NCI-H524 (cell line): ENCODE results near the gene SUPT7L.

Experiments
- DNase-seq, 2 experiments: peaks; one replicate each; lab custom pipeline; 2025; lab: John Stamatoyannopoulos, UW

SUPT7L gene

GRCh38 chr2:27663285-27664153, at the start of gene SUPT7L, which contains the start of gene SLC4A1AP:
SUPT7L (minus strand) TSS chr2:27663614; CDS start chr2:27662192, 1,422 bp downstream.
SLC4A1AP (plus strand) TSS chr2:27663889; CDS start chr2:27663915, 26 bp downstream.
- DNase-seq, result peak; percentile 92 to 94

- DNase-seq, result no peak
Observed at GRCh38 chr2:27713201-27713600, 49.8 kb upstream of the SUPT7L start.

GRCh38 chr2:27712522-27712921, 49.1 kb upstream of the SUPT7L start:
- DNase-seq, result no peak

GRCh38 chr2:27711804-27712203, 48.4 kb upstream of the SUPT7L start:
- no peak for DNase-seq

- no peak for DNase-seq
Observed at GRCh38 chr2:27710640-27711430, 47.4 kb upstream of the SUPT7L start.

- no peak for DNase-seq
Observed at GRCh38 chr2:27709960-27710575, 46.7 kb upstream of the SUPT7L start.

- no peak for DNase-seq
Observed at GRCh38 chr2:27709326-27709725, 45.9 kb upstream of the SUPT7L start.

GRCh38 chr2:27708666-27709065, 45.3 kb upstream of the SUPT7L start:
- no peak for DNase-seq

GRCh38 chr2:27708257-27708654, 44.8 kb upstream of the SUPT7L start:
- DNase-seq, result no peak

- no peak for DNase-seq
Observed at GRCh38 chr2:27707462-27708256, 44.2 kb upstream of the SUPT7L start.

- DNase-seq, result peak in 1 of 2 experiments; percentile 13
Observed at GRCh38 chr2:27705851-27706622, 42.6 kb upstream of the SUPT7L start.

- DNase-seq, result no peak
Observed at GRCh38 chr2:27704342-27704876, 41.0 kb upstream of the SUPT7L start.

- DNase-seq, result peak; percentile 37 to 81
Observed at GRCh38 chr2:27703638-27704341, 40.4 kb upstream of the SUPT7L start.

- DNase-seq, result no peak
Observed at GRCh38 chr2:27702302-27702701, 38.9 kb upstream of the SUPT7L start.

GRCh38 chr2:27701676-27702075, 38.3 kb upstream of the SUPT7L start:
- DNase-seq, result peak; percentile 5 to 60

- DNase-seq, result no peak
Observed at GRCh38 chr2:27697660-27698059, 34.2 kb upstream of the SUPT7L start.

GRCh38 chr2:27690052-27690451, 26.6 kb upstream of the SUPT7L start:
- no peak for DNase-seq

GRCh38 chr2:27689424-27689823, 26.0 kb upstream of the SUPT7L start:
- DNase-seq, result no peak

GRCh38 chr2:27687232-27687631, 23.8 kb upstream of the SUPT7L start:
- DNase-seq, result no peak

GRCh38 chr2:27685577-27685976, 22.2 kb upstream of the SUPT7L start:
- DNase-seq, result no peak
